ENCODE results near the gene MAJIN.

- TF ChIP-seq CTCF (conservative IDR thresholded peaks at IDR 0.05; ENCODE audit: low read depth, low read length) (no peak), EZH2 (IDR thresholded peaks at IDR 0.05; ENCODE audit: borderline replicate concordance, low read depth, low read length, poor library complexity, severe bottlenecking) (no peak)
Measured at GRCh38 chr11:64914123-64914522, 57.8 kb downstream of the MAJIN start.
